Activated naive CD8-positive, alpha-beta T cell (primary cell): Measurements from ENCODE around the gene SCD5.

Source experiments
- H3K27ac Mint-ChIP-seq: one replicate; pipeline ENCODE4 v1.8.0; 2021; ENCODE audit warnings: mixed read lengths
- H3K27me3 Mint-ChIP-seq: one replicate; pipeline ENCODE4 v1.8.0; 2021; ENCODE audit warnings: mixed read lengths
- H3K36me3 Mint-ChIP-seq: one replicate; pipeline ENCODE4 v1.8.0; 2021; ENCODE audit warnings: mixed read lengths
- H3K4me1 Mint-ChIP-seq: one replicate; pipeline ENCODE4 v1.8.0; 2021; ENCODE audit warnings: low read depth, mixed read lengths
- H3K4me3 Mint-ChIP-seq: one replicate; pipeline ENCODE4 v1.8.0; 2021; ENCODE audit warnings: mild to moderate bottlenecking, mixed read lengths
- H3K9me3 Mint-ChIP-seq: one replicate; pipeline ENCODE4 v1.8.0; 2021; ENCODE audit warnings: low read depth, mixed read lengths

The SCD5 gene

DNA sequence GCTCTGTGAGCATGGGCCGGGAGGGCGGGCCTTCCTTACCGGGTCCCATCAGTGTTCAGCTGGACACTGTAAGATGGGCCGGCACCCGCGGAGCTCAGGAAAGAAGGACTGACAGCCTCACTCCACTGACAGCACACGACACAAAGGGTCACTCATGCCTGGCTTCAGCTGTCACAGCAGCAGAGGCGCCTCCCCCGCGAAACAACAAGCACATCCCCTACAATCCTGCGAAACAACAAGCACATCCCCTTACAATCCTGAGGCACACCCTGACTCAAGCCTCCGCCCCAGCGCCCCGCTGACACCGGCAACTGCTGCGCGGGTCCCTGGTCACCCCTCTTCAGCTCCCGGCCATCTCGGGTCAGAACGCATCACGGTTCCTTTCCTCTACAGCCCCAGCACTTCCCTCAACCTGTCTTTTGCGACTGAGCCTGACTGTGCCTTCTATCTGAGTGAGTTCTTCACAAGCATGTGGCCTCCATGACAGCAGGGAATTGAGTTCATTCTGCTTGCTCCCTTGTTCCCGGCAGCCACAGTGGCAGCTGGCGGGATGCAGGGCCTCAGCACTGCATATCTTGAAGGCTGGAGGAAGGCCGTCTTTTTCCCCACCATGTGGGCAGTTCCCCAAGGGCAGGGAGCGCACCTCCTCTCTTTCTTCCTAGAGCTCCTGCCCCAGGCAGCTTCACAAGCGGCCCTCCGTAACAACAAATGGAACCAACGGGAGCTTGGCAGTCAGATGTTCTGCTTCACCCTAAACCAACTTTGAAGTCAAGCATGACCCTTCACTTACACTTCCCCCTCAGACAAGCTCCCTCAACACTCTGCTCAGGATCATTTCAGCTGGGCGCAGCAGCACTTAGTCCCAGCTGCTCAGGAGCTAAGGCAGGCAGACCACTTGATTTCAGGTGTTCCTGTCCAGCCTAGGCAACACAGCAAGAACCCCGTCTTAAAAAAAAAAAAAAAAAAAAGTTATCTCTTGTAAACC, 39.6 kb downstream of the SCD5 start:
- no peak overlapping the region for H3K27ac Mint-ChIP-seq
- H3K4me3 Mint-ChIP-seq: no peak overlapping the region
- no peaks in the 10 kb centered on the region for H3K27me3 Mint-ChIP-seq
- H3K9me3 Mint-ChIP-seq: no peaks in the 10 kb centered on the region
- H3K4me1 Mint-ChIP-seq: no peaks in the 10 kb centered on the region
- no peaks in the 10 kb centered on the region for H3K36me3 Mint-ChIP-seq

- no peak overlapping the region for H3K4me3 Mint-ChIP-seq
- H3K27ac Mint-ChIP-seq: no peak overlapping the region
- H3K9me3 Mint-ChIP-seq: no peaks in the 10 kb centered on the region
- H3K4me1 Mint-ChIP-seq: no peaks in the 10 kb centered on the region
- H3K36me3 Mint-ChIP-seq: no peaks in the 10 kb centered on the region
- no peaks in the 10 kb centered on the region for H3K27me3 Mint-ChIP-seq
Measured at GRCh38 chr4:82756061-82756460, 42.5 kb downstream of the SCD5 start.

DNA sequence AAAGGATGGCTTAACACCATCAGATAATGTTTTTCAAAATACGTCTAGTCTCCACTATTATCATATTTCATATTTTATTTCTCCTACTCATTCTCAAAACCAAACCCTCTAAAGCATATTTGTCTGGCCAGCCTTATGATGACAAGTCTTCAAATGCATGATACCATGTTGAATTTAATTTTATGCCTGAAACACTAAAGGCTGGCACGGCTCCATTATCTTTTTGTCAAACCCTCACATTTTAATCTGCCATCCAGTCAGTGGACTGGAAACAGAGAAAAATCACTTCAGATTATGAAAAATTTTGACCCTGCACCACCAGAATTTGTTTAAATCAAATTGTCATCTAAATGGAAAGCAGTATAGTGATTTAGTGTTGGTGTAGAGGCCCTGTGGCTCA, 42.9 kb downstream of the SCD5 start:
- no peaks in the 10 kb centered on the region for H3K36me3 Mint-ChIP-seq
- H3K9me3 Mint-ChIP-seq: no peaks in the 10 kb centered on the region
- H3K27me3 Mint-ChIP-seq: no peaks in the 10 kb centered on the region
- no peak overlapping the region for H3K4me3 Mint-ChIP-seq
- H3K27ac Mint-ChIP-seq: no peak overlapping the region
- H3K4me1 Mint-ChIP-seq: no peaks in the 10 kb centered on the region

DNA sequence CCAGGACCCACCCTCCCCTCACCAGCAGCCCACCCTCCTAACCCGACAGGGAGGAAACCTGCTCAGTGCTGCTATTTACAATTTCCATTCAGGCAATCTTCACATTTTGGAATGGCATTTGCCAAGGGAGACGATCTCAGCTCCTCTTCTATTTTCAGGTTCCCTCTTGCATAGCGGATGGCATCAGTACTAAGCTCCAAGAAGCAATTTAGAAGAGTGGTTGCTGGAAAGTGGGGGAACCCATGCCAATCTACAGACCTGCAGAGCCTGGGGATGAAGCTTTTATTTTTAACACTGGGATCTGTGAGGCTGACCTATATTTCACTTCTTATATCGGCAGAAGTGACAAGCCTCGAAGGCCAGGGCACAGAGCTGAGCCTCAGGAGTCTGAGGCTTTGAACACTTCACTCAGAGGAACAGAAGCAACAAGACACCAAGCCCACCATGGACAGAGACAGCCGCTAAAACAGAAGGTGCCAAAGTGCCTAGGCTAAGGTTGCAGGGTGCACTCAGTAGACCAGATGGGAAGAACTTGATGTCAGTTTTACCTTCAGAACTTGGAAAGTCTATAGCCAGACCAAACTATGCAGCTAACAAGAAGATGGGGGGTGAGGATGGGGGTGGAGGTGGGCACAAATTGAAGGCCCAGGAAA, 44.0 kb downstream of the SCD5 start:
- Mint-ChIP-seq H3K4me3 (no peak overlapping the region), H3K36me3 (no peaks in the 10 kb centered on the region)

GRCh38 chr4:82753725-82754410, 44.7 kb downstream of the SCD5 start:
- Mint-ChIP-seq H3K4me1 (no peaks in the 10 kb centered on the region), H3K9me3 (no peaks in the 10 kb centered on the region), H3K27me3 (no peaks in the 10 kb centered on the region), H3K27ac (no peak overlapping the region), H3K36me3 (no peaks in the 10 kb centered on the region), H3K4me3 (no peak overlapping the region)

More for the DNA sequence above, 44.0 kb downstream of the SCD5 start:
- Mint-ChIP-seq H3K9me3 (no peaks in the 10 kb centered on the region), H3K4me1 (no peaks in the 10 kb centered on the region), H3K27me3 (no peaks in the 10 kb centered on the region), H3K27ac (no peak overlapping the region)

GRCh38 chr4:82753238-82753637, 45.4 kb downstream of the SCD5 start:
- no peaks in the 10 kb centered on the region for H3K36me3 Mint-ChIP-seq
- no peaks in the 10 kb centered on the region for H3K4me1 Mint-ChIP-seq
- H3K9me3 Mint-ChIP-seq: no peaks in the 10 kb centered on the region
- H3K4me3 Mint-ChIP-seq: no peak overlapping the region
- H3K27ac Mint-ChIP-seq: no peak overlapping the region
- no peaks in the 10 kb centered on the region for H3K27me3 Mint-ChIP-seq

DNA sequence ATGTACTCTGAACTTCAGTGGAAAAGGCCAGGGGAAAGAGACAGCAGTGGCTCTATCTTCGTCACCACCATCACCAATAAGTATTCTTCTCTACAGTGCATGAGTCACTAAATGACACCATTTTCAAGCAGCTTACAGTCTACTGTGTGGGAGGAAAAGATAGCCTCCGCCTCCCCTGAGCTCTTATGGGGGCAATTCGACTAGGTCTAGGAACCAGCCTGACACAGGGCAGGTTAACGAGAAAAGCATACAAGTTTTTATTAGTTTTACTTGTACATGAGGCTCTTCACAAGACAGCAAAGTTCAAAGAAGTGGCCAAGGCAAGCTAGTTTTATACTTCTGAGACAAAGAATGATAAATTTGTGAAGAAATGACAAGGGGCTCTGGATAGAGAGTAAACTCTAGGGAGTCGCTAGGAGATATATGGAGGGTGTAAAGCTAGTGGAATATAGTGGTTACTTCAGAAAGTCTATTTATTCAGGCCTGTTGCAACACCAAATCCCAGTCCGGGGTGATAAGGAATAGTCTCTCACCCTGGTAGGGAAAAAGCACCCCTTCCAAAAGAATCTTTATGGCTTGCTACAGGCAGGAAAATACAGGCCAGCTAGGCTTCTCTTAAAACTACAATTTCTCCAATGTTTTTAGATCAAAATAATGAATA, 49.7 kb downstream of the SCD5 start:
- Mint-ChIP-seq H3K4me3 (no peak overlapping the region), H3K36me3 (no peaks in the 10 kb centered on the region), H3K27me3 (no peaks in the 10 kb centered on the region), H3K9me3 (no peaks in the 10 kb centered on the region), H3K4me1 (no peaks in the 10 kb centered on the region), H3K27ac (no peak overlapping the region)

DNA sequence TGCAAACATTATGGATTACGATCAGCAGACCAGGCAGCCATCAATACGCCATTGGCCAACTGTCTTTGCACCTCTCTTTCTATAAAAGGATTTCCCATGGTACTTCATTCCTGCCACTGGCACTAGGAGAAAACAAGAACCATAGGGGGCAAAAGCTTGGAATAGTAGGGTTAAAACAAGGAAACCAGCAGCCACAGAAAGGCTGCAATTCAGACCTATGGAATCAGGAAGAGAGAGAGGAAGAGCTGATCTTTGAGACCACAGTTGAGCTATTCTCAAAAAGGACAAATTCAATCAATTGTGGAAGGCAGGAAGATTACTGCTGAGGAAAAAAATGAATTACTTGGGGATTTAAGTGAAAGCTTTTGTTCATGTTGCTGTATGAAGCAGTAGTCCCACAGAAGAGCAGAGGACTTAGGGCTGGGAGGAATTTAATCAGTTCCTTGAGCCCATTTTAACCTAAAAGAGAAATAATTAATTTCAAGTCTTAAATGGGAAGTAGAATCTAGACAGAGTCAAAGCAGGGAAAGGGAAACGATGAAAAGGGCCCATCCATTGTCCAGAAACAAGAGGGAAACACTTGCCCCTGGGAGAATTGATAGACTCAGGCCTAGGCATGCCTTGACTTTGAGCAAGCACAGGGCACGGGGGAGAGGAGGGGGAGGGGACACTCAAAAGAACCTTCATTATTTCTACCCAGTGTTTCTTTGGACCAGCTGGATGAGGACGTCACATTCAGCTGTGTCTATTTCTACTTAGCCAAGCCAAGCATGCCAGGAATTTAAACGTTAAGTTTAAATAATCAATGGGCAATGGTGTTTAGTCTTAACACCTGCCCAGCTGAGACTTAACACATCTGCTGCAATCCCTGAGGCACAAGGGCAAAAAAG, 50.7 kb downstream of the SCD5 start:
- H3K9me3 Mint-ChIP-seq: no peaks in the 10 kb centered on the region
- no peak overlapping the region for H3K27ac Mint-ChIP-seq
- no peaks in the 10 kb centered on the region for H3K27me3 Mint-ChIP-seq
- H3K4me3 Mint-ChIP-seq: no peak overlapping the region
- H3K36me3 Mint-ChIP-seq: no peaks in the 10 kb centered on the region
- no peaks in the 10 kb centered on the region for H3K4me1 Mint-ChIP-seq

DNA sequence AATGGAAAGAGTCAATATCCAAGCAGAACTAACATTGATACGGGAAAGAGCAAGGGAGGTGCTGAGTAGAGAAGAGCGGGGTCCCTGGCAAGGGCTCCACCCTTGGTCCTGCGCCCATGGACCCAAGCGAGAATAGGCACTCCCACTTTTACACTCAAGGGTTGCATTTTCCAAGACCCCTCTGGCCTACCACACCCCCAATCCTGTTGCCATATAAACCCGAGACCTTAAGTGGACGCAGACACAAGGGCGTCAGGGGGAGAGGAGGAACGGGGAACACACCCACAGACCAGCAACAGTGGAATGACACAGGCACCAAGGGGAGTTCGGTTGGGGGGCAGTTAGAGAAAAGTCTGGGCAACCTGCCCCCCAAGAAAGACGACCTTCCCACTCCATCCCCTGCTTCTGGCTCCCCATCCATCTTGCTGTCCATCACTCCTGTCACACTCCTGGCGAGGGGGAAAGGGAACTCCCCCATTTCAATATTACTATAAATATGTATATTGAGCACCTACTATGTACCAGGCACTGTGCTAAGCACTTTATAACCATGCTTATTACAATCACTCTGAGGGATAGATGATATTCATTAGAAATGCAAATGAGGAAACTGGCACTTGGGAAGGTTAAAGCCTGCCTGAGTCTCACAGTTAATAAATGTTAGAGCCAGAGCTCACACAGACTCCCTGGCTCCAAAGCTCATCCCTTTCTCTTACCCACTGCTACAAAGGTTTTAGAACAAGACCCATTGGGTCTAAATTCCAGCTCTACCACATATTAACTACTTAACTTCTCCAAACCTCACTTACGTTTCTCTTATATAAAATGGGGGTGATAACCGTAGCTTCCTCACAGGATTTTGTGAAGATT, 51.7 kb downstream of the SCD5 start:
- no peaks in the 10 kb centered on the region for H3K9me3 Mint-ChIP-seq
- no peaks in the 10 kb centered on the region for H3K27me3 Mint-ChIP-seq

DNA sequence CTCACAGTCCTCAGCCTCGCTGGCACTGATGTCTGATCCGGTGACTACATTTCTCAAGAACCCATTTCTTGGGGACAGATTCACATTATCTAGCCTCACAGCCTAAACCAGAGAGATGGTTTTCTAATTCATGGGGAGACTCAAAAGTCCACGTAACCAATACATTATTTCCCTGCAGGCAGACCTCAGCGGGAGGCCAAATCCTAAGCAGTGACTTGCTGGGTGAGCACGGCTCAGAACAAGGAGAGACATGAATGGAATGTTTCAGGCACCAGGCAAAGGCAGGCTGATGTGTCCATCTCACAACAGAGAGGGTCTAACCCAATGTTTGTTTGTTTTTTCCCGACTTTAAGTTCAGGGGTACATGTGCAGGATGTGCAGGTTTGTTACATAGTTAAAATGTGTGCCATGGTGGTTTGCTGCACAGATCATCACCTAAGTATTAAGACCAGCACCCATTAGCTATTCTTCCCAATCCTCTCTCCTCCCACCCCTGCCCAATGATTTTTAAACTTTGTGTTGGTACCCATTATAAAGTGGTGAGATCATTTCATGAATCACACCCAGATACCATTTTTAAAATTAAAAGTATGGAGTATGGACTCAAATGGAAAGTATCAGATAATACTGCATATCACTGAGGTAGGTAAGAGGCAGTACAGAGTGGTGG, 53.3 kb downstream of the SCD5 start:
- H3K9me3 Mint-ChIP-seq: no peaks in the 10 kb centered on the region
- no peaks in the 10 kb centered on the region for H3K36me3 Mint-ChIP-seq
- H3K27ac Mint-ChIP-seq: no peak overlapping the region
- no peaks in the 10 kb centered on the region for H3K27me3 Mint-ChIP-seq
- no peaks in the 10 kb centered on the region for H3K4me1 Mint-ChIP-seq
- no peak overlapping the region for H3K4me3 Mint-ChIP-seq

More for the DNA sequence above, 51.7 kb downstream of the SCD5 start:
- H3K36me3 Mint-ChIP-seq: no peaks in the 10 kb centered on the region
- H3K4me3 Mint-ChIP-seq: no peak overlapping the region
- H3K27ac Mint-ChIP-seq: no peak overlapping the region
- H3K4me1 Mint-ChIP-seq: no peaks in the 10 kb centered on the region

DNA sequence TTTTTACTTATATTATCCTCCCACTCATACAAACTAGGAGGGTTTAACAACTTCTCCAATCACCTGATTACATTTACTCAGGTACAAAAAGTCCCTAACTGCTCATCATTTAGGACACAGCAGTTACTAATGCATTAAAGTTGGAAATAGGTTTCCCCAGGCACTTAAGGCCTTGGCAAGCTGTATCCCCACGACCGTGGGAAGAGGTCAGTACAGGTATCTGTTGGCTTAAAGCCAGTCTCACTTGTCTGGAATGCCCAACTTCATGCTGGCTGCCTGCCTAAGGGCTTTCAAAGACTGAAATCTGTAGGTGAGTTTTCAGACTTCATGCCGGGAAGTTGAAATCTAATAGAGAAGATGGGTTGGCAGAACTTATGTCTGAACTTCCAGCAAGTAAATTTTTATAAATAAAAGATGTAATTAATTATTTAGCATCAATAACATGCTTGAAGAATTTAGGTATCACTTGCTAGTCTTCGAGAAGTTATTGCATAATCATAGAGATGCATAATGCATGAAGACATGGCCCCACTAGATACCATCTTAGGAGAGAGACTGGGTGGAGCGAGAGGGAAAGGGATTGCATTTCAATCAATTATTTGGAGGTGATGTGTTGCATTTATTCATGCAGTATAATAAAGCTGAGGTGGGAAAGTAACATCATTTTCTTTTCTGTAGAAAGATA, 54.2 kb downstream of the SCD5 start:
- no peak overlapping the region for H3K27ac Mint-ChIP-seq
- no peaks in the 10 kb centered on the region for H3K27me3 Mint-ChIP-seq
- H3K36me3 Mint-ChIP-seq: no peaks in the 10 kb centered on the region
- no peak overlapping the region for H3K4me3 Mint-ChIP-seq
- H3K4me1 Mint-ChIP-seq: no peaks in the 10 kb centered on the region
- no peaks in the 10 kb centered on the region for H3K9me3 Mint-ChIP-seq

- Mint-ChIP-seq H3K9me3 (no peaks in the 10 kb centered on the region), H3K27me3 (no peaks in the 10 kb centered on the region), H3K4me1 (no peaks in the 10 kb centered on the region), H3K36me3 (no peaks in the 10 kb centered on the region), H3K27ac (no peak overlapping the region), H3K4me3 (no peak overlapping the region)
Measured at GRCh38 chr4:82741188-82741587, 57.4 kb downstream of the SCD5 start.
